ENCODE data around the gene MAN1C1. TPM values are rescaled to one million over a fixed set of nuclear protein-coding genes. Genes with fewer than 3 reads are reported as not detected.
"Not testable (repeated sequence)": the region's sequence is repeated elsewhere in the genome, so short reads cannot be mapped to it uniquely, and the experiment has no call there.

The MAN1C1 gene
- total RNA-seq, 1 experiment from 2014 or later = 0.11 TPM

DNA sequence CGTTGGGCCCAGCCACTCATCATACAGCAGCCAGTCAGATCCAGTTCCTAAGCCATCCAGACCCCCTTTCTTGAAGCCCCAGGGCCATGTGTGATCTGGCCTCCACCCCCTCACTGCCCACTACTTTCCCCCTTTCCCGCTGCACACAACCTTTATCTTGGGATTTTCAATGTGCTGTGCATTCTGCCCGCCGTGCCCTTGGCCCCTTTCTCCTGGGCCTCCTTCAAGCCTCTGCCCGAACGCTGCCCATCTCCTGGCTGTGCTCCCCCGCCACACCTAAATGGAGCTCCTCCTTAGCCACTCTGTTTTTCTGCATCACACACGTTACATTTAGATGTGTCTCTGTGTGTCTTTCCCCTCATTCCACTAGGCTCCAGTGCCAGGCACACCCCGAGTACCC is 116.7 kb downstream of the MAN1C1 start:
- Histone ChIP-seq H2AFZ (ENCODE audit: low read length) (no peak overlapping the region), H3K9ac (ENCODE audit: low read length) (no peak overlapping the region), H3K27me3 (ENCODE audit: low read length) (0 out of 2 replicates have a peak, but pooled peaks cover 5% of the 10 kb centered on the region), H3K4me1 (ENCODE audit: insufficient read depth, low read length) (no peaks in the 10 kb centered on the region), H4K20me1 (ENCODE audit: low read length) (no peaks in the 10 kb centered on the region), H3K9me2 (replicated peaks; ENCODE audit: low read length) (no peaks in the 10 kb centered on the region), H3K27ac (ENCODE audit: low read length) (no peak overlapping the region), H3K36me3 (ENCODE audit: low read depth, low read length) (no peaks in the 10 kb centered on the region), H3K4me3 (ENCODE audit: low read length) (no peak overlapping the region), H3K9me3 (ENCODE audit: low read length) (no peaks in the 10 kb centered on the region), H3F3A (ENCODE audit: low read length, unreplicated experiment) (no peaks in the 10 kb centered on the region), H3K79me2 (ENCODE audit: low read length) (no peaks in the 10 kb centered on the region), H3K4me2 (ENCODE audit: low read length) (no peak overlapping the region)
- ChIA-PET CTCF (no interaction called here), POLR2A (ENCODE audit: unreplicated experiment) (no interaction called here)
- no TSS peak for BruUV-seq (replicated peaks)
- TF ChIP-seq EZH2phosphoT487 (IDR thresholded peaks at IDR 0.05; ENCODE audit: borderline replicate concordance, low read length) (no peak), EZH2 (IDR thresholded peaks at IDR 0.05; ENCODE audit: low read length, unreplicated experiment) (no peak)
- TF ChIP-seq, protein P1, sequence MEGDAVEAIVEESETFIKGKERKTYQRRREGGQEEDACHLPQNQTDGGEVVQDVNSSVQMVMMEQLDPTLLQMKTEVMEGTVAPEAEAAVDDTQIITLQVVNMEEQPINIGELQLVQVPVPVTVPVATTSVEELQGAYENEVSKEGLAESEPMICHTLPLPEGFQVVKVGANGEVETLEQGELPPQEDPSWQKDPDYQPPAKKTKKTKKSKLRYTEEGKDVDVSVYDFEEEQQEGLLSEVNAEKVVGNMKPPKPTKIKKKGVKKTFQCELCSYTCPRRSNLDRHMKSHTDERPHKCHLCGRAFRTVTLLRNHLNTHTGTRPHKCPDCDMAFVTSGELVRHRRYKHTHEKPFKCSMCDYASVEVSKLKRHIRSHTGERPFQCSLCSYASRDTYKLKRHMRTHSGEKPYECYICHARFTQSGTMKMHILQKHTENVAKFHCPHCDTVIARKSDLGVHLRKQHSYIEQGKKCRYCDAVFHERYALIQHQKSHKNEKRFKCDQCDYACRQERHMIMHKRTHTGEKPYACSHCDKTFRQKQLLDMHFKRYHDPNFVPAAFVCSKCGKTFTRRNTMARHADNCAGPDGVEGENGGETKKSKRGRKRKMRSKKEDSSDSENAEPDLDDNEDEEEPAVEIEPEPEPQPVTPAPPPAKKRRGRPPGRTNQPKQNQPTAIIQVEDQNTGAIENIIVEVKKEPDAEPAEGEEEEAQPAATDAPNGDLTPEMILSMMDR (conservative IDR thresholded peaks at IDR 0.05; ENCODE audit: low read depth, low read length) = no peak
- intact Hi-C loops (cut with micrococcal nuclease) = no loop called here
- no peak for DNase-seq
- no peak for ATAC-seq

DNA sequence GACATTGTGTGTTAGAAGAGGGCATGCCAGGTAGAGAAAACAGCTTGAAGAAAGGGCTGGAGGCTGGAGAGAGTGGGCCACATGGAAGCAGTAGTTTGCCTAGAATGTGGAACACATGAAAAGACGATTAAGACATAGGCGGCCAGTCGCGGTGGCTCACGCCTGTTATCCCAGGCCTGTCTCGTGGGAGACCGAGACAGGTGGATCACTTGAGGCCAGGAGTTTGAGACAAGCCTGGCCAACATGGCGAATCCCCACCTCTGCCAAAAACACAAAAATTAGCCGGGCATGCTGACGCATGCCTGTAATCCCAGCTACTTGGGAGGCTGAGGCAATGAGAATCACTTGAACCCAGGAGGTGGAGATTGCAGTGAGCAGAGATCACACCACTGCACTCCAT is 118.4 kb downstream of the MAN1C1 start:
- H4K20me1 ChIP-seq (ENCODE audit: low read length); DNase-seq; H3K36me3 ChIP-seq (ENCODE audit: low read depth, low read length); POLR2A ChIA-PET (ENCODE audit: unreplicated experiment); H3K4me3 ChIP-seq (ENCODE audit: low read length); BruUV-seq (replicated peaks); intact Hi-C loops (cut with micrococcal nuclease); H3K9ac ChIP-seq (ENCODE audit: low read length); H3K4me1 ChIP-seq (ENCODE audit: insufficient read depth, low read length); H3K9me3 ChIP-seq (ENCODE audit: low read length); H3K79me2 ChIP-seq (ENCODE audit: low read length); H3F3A ChIP-seq (ENCODE audit: low read length, unreplicated experiment); H3K9me2 ChIP-seq (replicated peaks; ENCODE audit: low read length); H3K4me2 ChIP-seq (ENCODE audit: low read length); CTCF ChIA-PET; ATAC-seq; H2AFZ ChIP-seq (ENCODE audit: low read length); H3K27ac ChIP-seq (ENCODE audit: low read length); H3K27me3 ChIP-seq (ENCODE audit: low read length): not testable (repeated sequence)

DNA sequence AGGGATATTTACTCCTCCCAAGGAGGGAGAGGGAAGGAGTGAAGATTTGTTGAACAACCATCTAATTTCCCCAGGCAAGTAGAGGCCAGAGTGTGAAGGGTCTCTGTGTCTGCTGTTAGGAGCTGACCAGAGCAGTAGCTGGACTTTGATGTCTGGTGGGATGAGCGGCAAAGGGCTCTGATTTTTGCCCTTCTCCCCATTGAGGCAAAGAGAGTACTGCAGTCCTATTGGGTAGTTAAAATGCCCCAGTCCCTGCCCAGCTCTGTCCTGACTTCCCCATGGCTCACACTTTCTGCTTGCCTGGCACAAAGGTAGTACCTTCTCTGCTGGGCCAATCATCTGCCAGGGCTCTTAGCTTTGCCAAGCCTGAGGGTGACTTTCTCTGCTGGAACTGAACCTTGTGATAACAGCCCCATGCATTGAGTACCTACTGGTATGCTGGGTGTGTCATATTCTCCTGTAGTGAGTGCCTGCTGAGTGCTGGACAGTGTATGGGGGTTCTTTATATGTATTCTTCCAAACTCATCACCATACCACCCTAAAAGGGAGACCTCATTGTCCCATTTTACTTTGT is 119.5 kb downstream of the MAN1C1 start:
- no peak overlapping the region for H2AFZ ChIP-seq (ENCODE audit: low read length)
- TF ChIP-seq EZH2phosphoT487 (IDR thresholded peaks at IDR 0.05; ENCODE audit: borderline replicate concordance, low read length) (no peak), EZH2 (IDR thresholded peaks at IDR 0.05; ENCODE audit: low read length, unreplicated experiment) (no peak)
- TF ChIP-seq, protein P1 (conservative IDR thresholded peaks at IDR 0.05; ENCODE audit: low read depth, low read length) = no peak
- no peaks in the 10 kb centered on the region for H3K9me3 ChIP-seq (ENCODE audit: low read length)
- no TSS peak for BruUV-seq (replicated peaks)
- ChIA-PET POLR2A (ENCODE audit: unreplicated experiment) (no interaction called here), CTCF (no interaction called here)
- H3K4me1 ChIP-seq (ENCODE audit: insufficient read depth, low read length) = no peaks in the 10 kb centered on the region
- intact Hi-C loops (cut with micrococcal nuclease) = no loop called here
- no peak overlapping the region for H3K4me3 ChIP-seq (ENCODE audit: low read length)
- H3K9me2 ChIP-seq (replicated peaks; ENCODE audit: low read length) = no peaks in the 10 kb centered on the region
- H3K27me3 ChIP-seq (ENCODE audit: low read length) = 0 out of 2 replicates have a peak, but pooled peaks cover 5% of the 10 kb centered on the region
- no peak overlapping the region for H3K9ac ChIP-seq (ENCODE audit: low read length)
- no peak for DNase-seq
- no peaks in the 10 kb centered on the region for H3K36me3 ChIP-seq (ENCODE audit: low read depth, low read length)
- no peaks in the 10 kb centered on the region for H4K20me1 ChIP-seq (ENCODE audit: low read length)
- no peak overlapping the region for H3K4me2 ChIP-seq (ENCODE audit: low read length)
- ATAC-seq = no peak
- no peaks in the 10 kb centered on the region for H3F3A ChIP-seq (ENCODE audit: low read length, unreplicated experiment)
- no peak overlapping the region for H3K27ac ChIP-seq (ENCODE audit: low read length)
- no peaks in the 10 kb centered on the region for H3K79me2 ChIP-seq (ENCODE audit: low read length)
